ENCODE data around the gene UBE3B.

The UBE3B gene

DNA sequence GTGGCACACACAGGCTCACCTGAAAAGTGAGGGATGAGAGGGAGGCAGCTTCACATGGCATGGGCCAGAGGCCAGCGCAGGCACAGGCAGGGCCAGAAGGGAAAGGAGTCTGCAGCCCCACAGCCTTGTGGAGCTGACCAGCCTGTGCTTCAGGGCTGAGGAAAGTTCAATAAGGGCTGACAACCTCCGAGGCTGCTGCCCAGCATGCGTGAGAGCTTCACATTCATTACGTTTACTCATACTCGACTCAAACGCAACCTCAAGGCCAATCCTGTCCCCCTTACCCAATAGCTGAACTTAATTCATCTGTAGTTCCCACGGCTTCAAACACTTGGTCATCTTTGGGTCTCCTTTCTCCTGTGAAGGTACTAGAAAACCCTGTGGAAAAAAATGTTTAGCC, 91.1 kb downstream of the UBE3B start:
- Mint-ChIP-seq H3K9me3 (no peaks in the 10 kb centered on the region), H3K27me3 (no peaks in the 10 kb centered on the region), H3K36me3 (peaks cover 5% of the 10 kb centered on the region), H3K4me3 (no peak overlapping the region), H3K27ac (no peak overlapping the region), H3K4me1 (peaks cover 7% of the 10 kb centered on the region)
- DNase-seq (ENCODE audit: low spot score in 2 of 2) (no peak), ATAC-seq (ENCODE audit: low read depth) (no peak)

DNA sequence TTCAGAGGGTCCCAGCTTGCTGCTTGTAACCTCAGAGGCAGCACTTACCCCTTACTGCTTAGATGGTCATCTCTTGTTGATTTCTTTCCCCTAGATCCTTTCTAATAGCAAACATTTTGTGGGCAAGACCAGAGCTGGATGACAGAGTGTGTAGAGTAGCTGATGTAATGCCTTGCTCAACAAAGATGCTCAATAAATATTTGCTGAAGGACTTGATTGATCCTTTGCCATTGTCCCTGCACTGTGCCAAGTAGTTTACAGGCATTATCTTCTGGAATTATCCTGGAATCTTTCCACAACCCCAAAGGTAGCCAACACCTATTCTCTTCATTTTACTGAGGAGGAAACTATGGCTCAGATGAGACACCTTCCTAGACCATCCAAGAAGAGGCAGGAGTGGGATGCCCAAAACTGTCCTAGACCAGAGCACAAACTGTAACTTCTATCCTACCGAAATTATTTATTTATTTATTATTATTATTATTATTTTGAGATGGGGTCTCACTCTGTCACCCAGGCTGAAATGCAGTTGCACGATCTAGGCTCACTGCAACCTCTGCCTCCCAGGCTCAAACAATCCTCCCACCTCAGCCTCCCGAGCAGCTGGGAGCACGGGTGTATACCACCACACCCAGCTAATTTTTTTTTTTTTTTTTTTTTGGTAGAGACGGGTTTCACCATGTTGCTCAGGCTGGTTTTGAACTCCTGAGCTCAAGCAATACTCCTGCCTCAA, 94.5 kb downstream of the UBE3B start:
- Mint-ChIP-seq H3K4me3 (no peak overlapping the region), H3K4me1 (peaks cover 15% of the 10 kb centered on the region), H3K9me3 (no peaks in the 10 kb centered on the region), H3K27me3 (no peaks in the 10 kb centered on the region), H3K27ac (peak overlapping the region; percentile 98), H3K36me3 (peaks cover 7% of the 10 kb centered on the region)
- ATAC-seq (ENCODE audit: low read depth) (no peak), DNase-seq (ENCODE audit: low spot score in 2 of 2) (no peak)

DNA sequence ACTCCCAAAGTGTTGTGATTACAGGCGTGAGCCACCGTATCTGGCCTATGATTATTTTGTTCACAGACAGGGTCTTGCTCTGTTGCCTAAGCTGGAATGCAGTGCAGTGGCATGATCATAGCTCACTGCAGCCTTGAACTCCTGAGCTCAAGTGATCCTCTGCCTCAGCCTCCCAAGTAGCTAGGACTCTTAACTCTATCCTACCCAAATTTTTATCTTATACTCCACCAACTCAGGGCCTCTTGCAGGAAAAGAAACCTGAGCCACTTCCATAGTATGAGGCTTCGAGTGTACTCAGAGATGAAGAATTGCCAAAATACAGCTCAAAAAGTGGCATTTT, 95.0 kb downstream of the UBE3B start:
- Mint-ChIP-seq H3K27me3 (no peaks in the 10 kb centered on the region), H3K9me3 (no peaks in the 10 kb centered on the region), H3K27ac (peak overlapping the region; percentile 98), H3K4me1 (peaks cover 15% of the 10 kb centered on the region), H3K36me3 (peaks cover 7% of the 10 kb centered on the region), H3K4me3 (peak overlapping the region; percentile 99)
- ATAC-seq (ENCODE audit: low read depth) (no peak), DNase-seq (ENCODE audit: low spot score in 2 of 2) (no peak)

DNA sequence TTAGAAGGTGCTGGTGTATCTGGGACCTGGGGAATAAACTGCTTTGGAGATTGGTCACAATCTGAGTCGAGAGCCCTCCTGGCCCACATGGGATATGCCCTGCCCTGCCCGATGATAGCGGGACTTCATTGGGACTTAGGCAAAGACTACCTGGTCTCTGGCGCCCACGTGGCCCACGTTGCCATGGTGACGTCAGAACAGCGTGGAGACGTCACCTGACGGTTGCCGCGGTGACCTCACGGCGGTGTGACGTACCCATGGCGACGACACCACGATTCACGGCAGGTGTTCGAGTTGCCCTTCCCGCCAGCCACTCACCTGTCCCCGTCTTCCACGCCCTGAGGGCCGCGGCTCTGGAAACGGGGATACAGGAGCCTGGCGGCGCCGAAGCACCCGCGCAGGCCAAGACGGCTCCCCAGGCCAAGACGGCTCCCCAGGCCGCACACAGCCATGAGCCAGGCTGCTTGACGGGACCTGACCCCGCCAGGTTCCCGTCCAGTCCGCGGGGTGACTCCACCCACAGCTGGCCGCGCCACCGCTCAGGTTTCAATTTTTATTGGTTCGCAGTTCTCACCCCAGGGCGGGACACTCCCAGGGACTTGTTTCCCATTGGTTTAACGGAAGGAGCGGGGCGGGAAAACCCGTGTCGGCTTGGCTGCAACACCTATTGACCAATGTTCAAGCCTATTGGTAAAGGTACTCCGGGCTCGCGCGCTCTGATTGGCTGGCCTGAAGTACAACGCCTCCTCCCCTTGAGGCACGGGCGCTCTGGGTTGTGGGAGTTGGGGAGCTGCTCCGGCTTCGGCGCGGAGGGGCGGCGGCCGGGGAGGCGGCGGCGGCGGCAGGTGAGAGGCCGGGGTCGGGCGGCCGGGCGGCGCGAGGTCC, 95.8 kb downstream of the UBE3B start, which contains the start of the genes MMAB and MVK:
TSS of gene MMAB (minus strand) at position 476 of the 885 bp plus-strand sequence. CDS start at position 452, 24 bp downstream.
TSS of gene MVK (plus strand) at position 766 of the 885 bp plus-strand sequence. CDS start 1,029 bp downstream, outside the sequence.
- peaks cover 15% of the 10 kb centered on the region for H3K4me1 Mint-ChIP-seq
- H3K4me3 Mint-ChIP-seq, result peak within 1 kb of the TSS; percentile 99
- no peaks in the 10 kb centered on the region for H3K27me3 Mint-ChIP-seq
- peak within 1 kb of the TSS; percentile 98 for H3K27ac Mint-ChIP-seq
- peak; percentile 94 to 95 for DNase-seq (ENCODE audit: low spot score in 2 of 2)
- peaks cover 6% of the 10 kb centered on the region for H3K36me3 Mint-ChIP-seq
- ATAC-seq (ENCODE audit: low read depth), result peak; percentile 87
- no peaks in the 10 kb centered on the region for H3K9me3 Mint-ChIP-seq

DNA sequence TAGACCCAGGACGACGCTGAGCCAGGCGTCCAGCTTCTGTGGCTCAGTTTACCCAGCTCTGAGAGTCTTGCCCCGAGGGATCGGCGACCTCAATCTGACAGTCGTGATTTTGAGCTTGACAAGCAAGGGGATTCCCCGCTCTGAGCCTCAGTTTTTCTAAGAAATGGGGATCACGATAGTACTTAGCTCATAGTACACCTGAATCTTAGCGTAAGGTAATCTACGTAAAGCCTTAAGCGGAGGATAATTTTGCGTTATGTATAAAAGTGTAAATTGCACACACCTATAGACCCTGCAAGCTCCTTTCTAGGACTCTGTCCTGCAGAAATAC, 96.4 kb downstream of the UBE3B start:
- ATAC-seq (ENCODE audit: low read depth) (peak; percentile 3), DNase-seq (ENCODE audit: low spot score in 2 of 2) (no peak)
- Mint-ChIP-seq H3K27me3 (no peaks in the 10 kb centered on the region), H3K9me3 (no peaks in the 10 kb centered on the region), H3K4me3 (peak overlapping the region; percentile 99), H3K27ac (peak overlapping the region; percentile 98), H3K36me3 (peaks cover 10% of the 10 kb centered on the region), H3K4me1 (peaks cover 15% of the 10 kb centered on the region)

DNA sequence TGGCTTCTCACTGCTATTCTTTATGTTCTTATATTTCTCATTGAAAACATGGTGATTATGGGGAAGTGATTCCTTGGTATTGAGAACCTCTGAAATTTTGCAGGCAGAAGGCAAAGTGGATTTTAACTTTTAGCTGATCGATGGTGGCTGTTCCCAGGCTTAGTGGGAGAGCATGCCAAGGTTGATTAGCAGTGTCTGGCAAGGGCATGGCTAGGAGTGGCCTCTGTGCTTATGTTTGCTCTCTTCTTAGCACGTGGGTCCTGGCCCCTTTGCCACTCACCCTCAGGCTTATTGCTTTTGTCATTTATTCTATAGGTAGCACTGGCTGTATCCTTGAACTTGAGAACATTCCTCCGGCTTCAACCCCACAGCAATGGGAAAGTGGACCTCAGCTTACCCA, 98.2 kb downstream of the UBE3B start:
- ATAC-seq (ENCODE audit: low read depth) (no peak), DNase-seq (ENCODE audit: low spot score in 2 of 2) (no peak)
- Mint-ChIP-seq H3K4me3 (no peak overlapping the region), H3K27ac (no peak overlapping the region), H3K4me1 (peaks cover 15% of the 10 kb centered on the region), H3K36me3 (peaks cover 12% of the 10 kb centered on the region), H3K9me3 (no peaks in the 10 kb centered on the region), H3K27me3 (no peaks in the 10 kb centered on the region)

DNA sequence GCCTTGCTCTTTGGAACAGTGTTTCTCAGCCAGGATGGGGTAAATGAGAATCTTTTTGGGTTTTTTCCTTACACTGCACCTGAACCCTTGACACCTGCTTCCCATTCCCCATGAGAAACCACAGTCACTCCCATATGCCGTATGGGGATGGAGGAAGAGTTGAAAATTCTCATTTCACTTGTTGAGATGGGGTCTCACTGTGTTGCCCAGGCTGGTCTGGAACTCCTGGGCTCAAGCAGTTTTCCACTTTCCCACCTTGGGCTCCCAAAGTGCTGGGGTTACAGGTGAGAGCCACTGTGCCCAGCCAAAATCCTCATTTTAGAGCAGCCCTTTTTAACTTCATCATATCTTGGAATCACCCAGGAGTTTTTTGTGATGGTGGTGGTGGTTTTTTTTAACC, 99.9 kb downstream of the UBE3B start:
- H3K27me3 Mint-ChIP-seq, result no peaks in the 10 kb centered on the region
- H3K4me1 Mint-ChIP-seq, result peaks cover 15% of the 10 kb centered on the region
- peaks cover 20% of the 10 kb centered on the region for H3K36me3 Mint-ChIP-seq
- no peak overlapping the region for H3K27ac Mint-ChIP-seq
- ATAC-seq (ENCODE audit: low read depth) (no peak), DNase-seq (ENCODE audit: low spot score in 2 of 2) (no peak)
- no peaks in the 10 kb centered on the region for H3K9me3 Mint-ChIP-seq
- no peak overlapping the region for H3K4me3 Mint-ChIP-seq

DNA sequence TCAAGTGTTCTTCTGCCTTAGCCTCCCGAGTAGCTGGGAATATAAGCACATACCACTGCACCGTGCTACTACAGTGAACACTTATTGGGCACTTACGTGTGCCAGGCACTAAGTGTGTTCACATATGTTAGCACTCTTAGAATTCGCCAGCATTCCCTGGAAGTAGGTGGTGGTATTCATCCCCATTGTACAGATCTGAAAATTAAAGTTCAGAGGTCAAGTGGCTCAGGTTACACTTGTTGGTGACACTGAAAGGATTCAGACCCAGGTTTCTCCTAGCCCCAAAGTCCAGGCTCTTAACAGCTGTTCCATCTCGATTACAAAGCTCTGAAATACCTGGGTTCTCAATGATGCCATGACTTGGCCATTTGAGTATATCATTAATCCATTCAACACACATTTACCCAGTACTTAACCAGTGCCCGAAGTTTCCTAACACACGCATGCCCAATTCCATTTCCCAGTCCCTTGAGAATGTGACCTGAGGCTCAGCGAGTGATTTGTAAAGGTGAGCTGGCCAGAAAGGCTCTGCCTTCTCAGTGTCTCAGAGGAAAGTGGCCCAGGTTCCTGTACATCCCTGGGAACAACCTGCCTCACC, 101.0 kb downstream of the UBE3B start:
- H3K36me3 Mint-ChIP-seq, result peaks cover 22% of the 10 kb centered on the region
- H3K4me3 Mint-ChIP-seq, result no peak overlapping the region
- no peaks in the 10 kb centered on the region for H3K27me3 Mint-ChIP-seq
- ATAC-seq (ENCODE audit: low read depth) (no peak), DNase-seq (ENCODE audit: low spot score in 2 of 2) (no peak)
- H3K9me3 Mint-ChIP-seq, result no peaks in the 10 kb centered on the region
- peaks cover 9% of the 10 kb centered on the region for H3K4me1 Mint-ChIP-seq
- no peak overlapping the region for H3K27ac Mint-ChIP-seq

DNA sequence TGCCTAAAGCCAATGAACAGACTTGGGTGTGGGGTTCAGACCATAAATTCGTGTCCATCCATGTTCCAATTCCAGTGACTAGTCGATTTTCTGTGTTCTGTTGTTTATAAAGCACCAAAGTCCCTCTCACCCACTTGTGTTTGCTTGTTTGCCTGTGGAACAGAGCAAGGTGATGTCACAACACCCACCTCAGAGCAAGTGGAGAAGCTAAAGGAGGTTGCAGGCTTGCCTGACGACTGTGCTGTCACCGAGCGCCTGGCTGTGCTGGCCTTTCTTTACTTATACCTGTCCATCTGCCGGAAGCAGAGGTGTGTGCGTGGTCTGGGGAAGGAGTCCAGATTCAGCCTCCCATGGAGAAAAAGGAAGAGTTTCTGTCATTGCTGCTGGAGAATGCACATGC, 102.2 kb downstream of the UBE3B start:
- Mint-ChIP-seq H3K4me3 (no peak overlapping the region), H3K36me3 (peaks cover 24% of the 10 kb centered on the region), H3K9me3 (no peaks in the 10 kb centered on the region), H3K27ac (no peak overlapping the region), H3K4me1 (peaks cover 2% of the 10 kb centered on the region), H3K27me3 (no peaks in the 10 kb centered on the region)
- DNase-seq (ENCODE audit: low spot score in 2 of 2), result no peak
- ATAC-seq (ENCODE audit: low read depth), result no peak

DNA sequence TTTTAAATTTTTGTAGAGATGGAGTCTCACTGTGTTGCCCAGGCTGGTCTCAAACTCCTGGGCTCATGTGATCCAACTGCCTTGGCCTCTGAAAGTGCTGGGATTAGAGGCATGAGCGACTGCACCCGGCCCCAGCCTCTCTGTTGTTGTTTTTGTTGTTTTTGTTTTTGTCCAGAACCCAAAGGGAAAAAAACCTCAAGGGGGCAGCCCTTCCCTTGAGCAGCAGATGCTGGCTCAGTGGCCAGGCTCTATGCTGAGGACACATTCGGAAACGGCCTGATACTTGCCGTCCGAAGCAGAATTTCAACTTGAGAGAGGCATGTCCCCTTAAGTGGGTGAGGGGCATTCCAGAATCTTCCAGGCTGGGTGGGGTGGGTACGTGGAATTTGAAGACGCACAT, 102.8 kb downstream of the UBE3B start:
- Mint-ChIP-seq H3K4me3 (no peak overlapping the region), H3K27me3 (no peaks in the 10 kb centered on the region), H3K27ac (no peak overlapping the region), H3K36me3 (peaks cover 24% of the 10 kb centered on the region), H3K4me1 (no peaks in the 10 kb centered on the region), H3K9me3 (no peaks in the 10 kb centered on the region)
- ATAC-seq (ENCODE audit: low read depth), result no peak
- no peak for DNase-seq (ENCODE audit: low spot score in 2 of 2)

DNA sequence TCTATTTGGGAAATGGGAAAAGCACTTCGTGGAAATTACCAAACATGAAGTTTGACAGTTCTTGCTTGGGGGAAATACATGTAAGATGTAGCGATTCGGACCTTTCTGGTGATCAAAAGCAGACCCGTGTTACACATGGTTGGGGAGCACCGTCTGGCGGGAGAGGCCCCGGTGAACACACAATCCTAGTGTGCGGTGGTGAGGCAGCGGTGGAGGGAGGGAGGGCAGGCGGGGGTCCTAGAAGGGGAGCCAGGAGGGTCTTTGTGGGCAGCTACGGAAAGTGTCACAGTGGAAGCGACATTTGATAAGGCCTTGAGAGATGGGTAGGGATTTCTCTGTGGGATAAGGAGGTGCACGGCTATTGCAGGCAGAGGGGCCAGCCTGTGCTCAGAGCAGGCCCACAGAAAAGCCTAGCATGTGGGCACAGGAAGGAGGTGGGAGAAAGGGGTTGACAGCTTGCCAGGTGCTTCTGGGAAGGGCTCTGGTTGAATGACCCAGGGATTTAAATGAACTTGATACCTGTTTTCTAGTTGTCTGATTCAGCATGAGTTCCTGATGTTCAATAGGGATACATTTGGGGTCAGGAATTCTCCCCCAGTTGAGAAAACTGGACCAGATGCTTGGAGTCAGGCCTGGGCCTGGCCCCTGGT, 103.4 kb downstream of the UBE3B start:
- Mint-ChIP-seq H3K27ac (peak overlapping the region; percentile 17), H3K4me1 (no peaks in the 10 kb centered on the region), H3K9me3 (no peaks in the 10 kb centered on the region), H3K36me3 (peaks cover 24% of the 10 kb centered on the region), H3K4me3 (no peak overlapping the region), H3K27me3 (no peaks in the 10 kb centered on the region)
- DNase-seq (ENCODE audit: low spot score in 2 of 2), result no peak
- ATAC-seq (ENCODE audit: low read depth), result no peak

DNA sequence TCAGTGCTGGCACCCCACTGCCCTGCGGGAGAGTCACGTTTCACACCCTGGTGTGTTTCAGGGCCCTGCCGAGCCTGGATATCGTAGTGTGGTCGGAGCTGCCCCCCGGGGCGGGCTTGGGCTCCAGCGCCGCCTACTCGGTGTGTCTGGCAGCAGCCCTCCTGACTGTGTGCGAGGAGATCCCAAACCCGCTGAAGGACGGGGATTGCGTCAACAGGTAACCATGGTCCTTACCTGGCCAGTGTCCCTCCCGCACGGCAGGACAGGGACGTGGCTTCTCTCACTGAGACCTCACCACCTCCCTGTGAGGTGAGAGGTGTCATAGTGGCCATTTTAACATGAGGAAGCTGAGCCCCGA, 103.9 kb downstream of the UBE3B start:
- Mint-ChIP-seq H3K27me3 (no peaks in the 10 kb centered on the region), H3K36me3 (peaks cover 24% of the 10 kb centered on the region), H3K9me3 (no peaks in the 10 kb centered on the region), H3K4me1 (no peaks in the 10 kb centered on the region), H3K4me3 (no peak overlapping the region), H3K27ac (no peak overlapping the region)
- DNase-seq (ENCODE audit: low spot score in 2 of 2), result no peak
- no peak for ATAC-seq (ENCODE audit: low read depth)

DNA sequence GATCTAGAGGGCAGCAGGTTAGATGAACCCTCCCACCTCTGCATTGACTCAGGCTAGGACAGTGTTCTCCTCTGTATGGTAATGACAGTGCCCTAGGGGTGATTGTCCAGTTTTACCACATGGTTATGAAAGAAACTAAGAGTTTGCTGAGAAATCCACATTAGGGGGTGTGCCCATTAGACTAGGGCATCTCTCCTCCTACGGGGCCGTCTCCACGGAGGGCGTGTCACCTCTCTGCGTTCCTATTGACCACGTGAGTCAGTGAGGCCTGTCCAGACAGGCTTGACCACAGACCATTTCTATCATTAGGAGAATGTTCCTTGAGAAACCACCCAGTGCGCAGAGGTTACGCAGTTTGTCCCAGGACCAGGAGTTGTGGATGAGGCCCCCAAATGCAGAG, 104.4 kb downstream of the UBE3B start:
- Mint-ChIP-seq H3K27ac (no peak overlapping the region), H3K27me3 (no peaks in the 10 kb centered on the region), H3K4me1 (no peaks in the 10 kb centered on the region), H3K4me3 (no peak overlapping the region), H3K36me3 (peaks cover 23% of the 10 kb centered on the region), H3K9me3 (no peaks in the 10 kb centered on the region)
- DNase-seq (ENCODE audit: low spot score in 2 of 2) (no peak), ATAC-seq (ENCODE audit: low read depth) (no peak)

DNA sequence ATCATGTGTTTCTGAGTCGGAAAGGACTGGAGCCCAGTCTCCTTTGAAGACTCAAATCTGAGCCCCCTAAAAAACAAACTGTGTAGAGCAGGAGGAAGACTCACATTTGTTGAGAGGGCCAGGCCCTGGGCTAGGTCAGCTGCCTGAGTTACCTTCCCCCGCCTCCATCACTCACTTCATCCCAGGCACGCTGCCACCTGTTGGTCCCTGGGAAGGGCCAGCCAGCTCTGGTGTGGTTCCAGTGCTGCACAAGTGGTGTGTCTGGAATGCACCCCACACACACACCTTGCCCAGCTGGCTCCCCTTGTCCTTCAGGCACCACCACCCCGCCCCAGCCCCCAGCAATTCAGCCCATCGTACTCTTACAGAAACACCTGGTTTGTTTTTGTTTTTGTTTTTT, 105.2 kb downstream of the UBE3B start:
- no peak for DNase-seq (ENCODE audit: low spot score in 2 of 2)
- no peak for ATAC-seq (ENCODE audit: low read depth)
- Mint-ChIP-seq H3K4me1 (no peaks in the 10 kb centered on the region), H3K27ac (no peak overlapping the region), H3K4me3 (no peak overlapping the region), H3K27me3 (no peaks in the 10 kb centered on the region), H3K36me3 (peaks cover 22% of the 10 kb centered on the region), H3K9me3 (no peaks in the 10 kb centered on the region)
